HUES64 (cell line): ENCODE measurements around the gene BAG5.
"Not testable (repeated sequence)": the region's sequence is repeated elsewhere in the genome, so short reads cannot be mapped to it uniquely, and the experiment has no call there.

ENCODE experiments used
- H3K27ac ChIP-seq: 2 replicates; pipeline ENCODE4 v1.7.0; 2013; ENCODE audit warnings: low read depth, low read length, inconsistent platforms
- H3K27me3 ChIP-seq: 2 replicates; pipeline ENCODE4 v1.6.1; 2013; ENCODE audit warnings: mild to moderate bottlenecking, low read length; ENCODE audit not compliant: insufficient read depth
- H3K36me3 ChIP-seq: 2 replicates; pipeline ENCODE4 v1.6.1; 2013; ENCODE audit warnings: mild to moderate bottlenecking, low read length; ENCODE audit not compliant: insufficient read depth
- H3K4me1 ChIP-seq: 2 replicates; pipeline ENCODE4 v1.6.1; 2013; ENCODE audit warnings: mild to moderate bottlenecking, low read length, moderate library complexity; ENCODE audit not compliant: insufficient read depth
- H3K4me3 ChIP-seq: 2 replicates; pipeline ENCODE4 v1.5.1; 2013; ENCODE audit warnings: mild to moderate bottlenecking, low read length, moderate library complexity
- H3K9ac ChIP-seq: 2 replicates; pipeline ENCODE4 v1.6.1; 2013; ENCODE audit warnings: mild to moderate bottlenecking, low read depth, low read length
- H3K9me3 ChIP-seq: 2 replicates; pipeline ENCODE4 v1.6.1; 2013; ENCODE audit warnings: low read depth, low read length; ENCODE audit not compliant: insufficient read depth
- WGBS: fragments of 150-250, 120-280 bp; methylation state at CpG from one replicate; pipeline ENCODE4 v1.1.7; 2013; ENCODE audit warnings: missing lambda C conversion rate; 5-methylcytosine and 5-hydroxymethylcytosine counted together

BAG5 gene

DNA sequence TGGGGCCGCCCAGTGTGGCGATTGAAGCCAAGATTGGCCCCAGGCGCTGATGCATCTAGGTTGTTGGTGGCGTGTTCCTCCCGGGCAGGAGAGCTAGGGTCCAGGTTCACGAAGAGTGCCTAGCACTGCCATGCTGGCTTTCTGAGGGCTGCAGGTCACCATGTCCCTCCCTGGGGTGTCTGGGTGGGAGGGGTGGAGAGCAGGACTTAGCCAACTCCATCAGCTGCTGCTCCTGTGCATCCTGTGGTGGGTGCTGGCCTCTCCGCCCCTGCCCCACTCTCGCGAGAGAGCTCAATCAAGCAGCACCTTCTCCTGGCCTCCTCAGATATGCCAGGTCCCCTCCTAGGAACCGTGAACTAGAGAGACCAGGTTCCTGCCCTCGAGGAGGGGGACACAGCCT, 31.6 kb downstream of the BAG5 start:
- no peak overlapping the region for H3K9ac ChIP-seq
- no peak overlapping the region for H3K4me3 ChIP-seq
- H3K36me3 ChIP-seq = peaks cover 22% of the 10 kb centered on the region; the same call in 1 of the 2 replicates
- H3K9me3 ChIP-seq = no peaks in the 10 kb centered on the region
- H3K27ac ChIP-seq = no peak overlapping the region
- H3K4me1 ChIP-seq = peaks cover 2% of the 10 kb centered on the region; the same call in 1 of the 2 replicates
- 93% methylated on average over 11 of the region's 11 CpGs for WGBS
- H3K27me3 ChIP-seq = no peaks in the 10 kb centered on the region

DNA sequence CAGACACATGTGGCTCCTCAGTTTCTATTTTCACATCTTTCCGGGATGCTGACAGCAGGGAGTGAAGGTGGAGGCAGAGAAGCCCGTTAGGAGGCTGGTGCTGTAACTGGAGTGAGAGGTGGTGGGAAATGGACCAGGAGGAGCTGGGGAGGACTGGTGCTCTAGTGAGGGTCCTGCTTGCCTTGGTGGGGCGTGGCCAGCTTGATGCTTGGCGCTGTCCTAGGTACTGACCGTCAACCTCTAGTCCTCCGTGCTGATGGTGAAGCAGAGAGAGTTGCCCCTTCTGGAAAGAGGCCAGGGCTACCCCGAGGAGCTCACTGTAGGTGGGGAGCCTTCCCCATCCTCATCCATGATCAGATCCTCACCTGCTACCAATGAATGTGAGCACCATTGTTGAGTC, 32.1 kb downstream of the BAG5 start:
- Histone ChIP-seq H3K4me1 (peaks cover 2% of the 10 kb centered on the region; the same call in 1 of the 2 replicates), H3K9ac (no peak overlapping the region), H3K4me3 (0 out of 2 replicates have a peak overlapping the region, but pooled peaks have one; percentile 98), H3K9me3 (no peaks in the 10 kb centered on the region), H3K36me3 (peaks cover 20% of the 10 kb centered on the region; the same call in 1 of the 2 replicates), H3K27me3 (no peaks in the 10 kb centered on the region), H3K27ac (no peak overlapping the region)
- WGBS = 71% methylated on average over 7 of the region's 7 CpGs

DNA sequence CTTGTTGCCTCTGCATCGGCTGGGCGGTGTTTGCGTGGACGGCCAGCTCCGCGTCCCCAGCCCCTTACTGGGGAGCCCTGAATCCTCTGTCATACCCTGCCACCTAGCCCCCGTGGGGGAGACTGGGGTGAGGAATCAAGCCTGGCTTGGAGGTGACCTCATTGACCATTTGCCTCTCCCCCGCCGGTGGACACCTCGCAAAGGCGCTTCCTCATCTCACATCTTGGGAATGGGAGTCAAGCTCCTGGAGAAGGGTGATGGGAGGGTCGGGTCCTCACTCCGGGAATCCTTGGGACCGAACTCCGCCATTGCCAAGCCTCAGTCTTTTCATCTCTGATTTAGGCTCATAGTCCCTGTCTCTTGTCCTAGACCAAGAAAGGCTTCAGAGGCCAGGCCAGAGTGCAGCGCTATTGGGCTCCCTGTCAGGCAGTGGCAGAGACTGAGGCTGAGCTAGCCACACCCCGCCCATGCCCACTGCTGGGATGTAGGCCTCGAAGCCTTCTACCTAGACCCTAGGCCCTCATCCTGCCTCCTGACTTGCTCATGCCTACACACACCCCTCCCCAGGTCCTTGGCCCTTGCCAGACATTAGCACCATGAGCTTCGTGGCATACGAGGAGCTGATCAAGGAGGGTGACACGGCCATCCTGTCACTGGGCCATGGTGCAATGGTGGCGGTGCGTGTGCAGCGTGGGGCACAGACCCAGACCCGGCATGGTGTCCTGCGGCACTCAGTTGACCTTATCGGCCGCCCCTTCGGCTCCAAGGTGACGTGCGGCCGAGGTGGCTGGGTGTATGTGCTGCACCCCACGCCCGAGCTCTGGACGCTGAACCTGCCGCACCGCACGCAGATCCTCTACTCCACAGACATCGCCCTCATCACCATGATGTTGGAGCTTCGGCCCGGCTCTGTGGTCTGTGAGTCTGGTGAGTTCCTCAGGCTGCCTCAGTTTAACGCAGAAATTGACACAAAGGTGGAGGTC, 32.8 kb downstream of the BAG5 start:
- peak overlapping the region; percentile 98 for H3K4me3 ChIP-seq
- peaks cover 2% of the 10 kb centered on the region for H3K27me3 ChIP-seq
- 55% methylated on average over 42 of the region's 42 CpGs for WGBS
- H3K9ac ChIP-seq = peak overlapping the region; percentile 91
- H3K9me3 ChIP-seq = no peaks in the 10 kb centered on the region
- peaks cover 2% of the 10 kb centered on the region; the same call in 1 of the 2 replicates for H3K4me1 ChIP-seq
- peaks cover 17% of the 10 kb centered on the region; the same call in 1 of the 2 replicates for H3K36me3 ChIP-seq
- H3K27ac ChIP-seq = peak overlapping the region; percentile 35; the same call in 1 of the 2 replicates

DNA sequence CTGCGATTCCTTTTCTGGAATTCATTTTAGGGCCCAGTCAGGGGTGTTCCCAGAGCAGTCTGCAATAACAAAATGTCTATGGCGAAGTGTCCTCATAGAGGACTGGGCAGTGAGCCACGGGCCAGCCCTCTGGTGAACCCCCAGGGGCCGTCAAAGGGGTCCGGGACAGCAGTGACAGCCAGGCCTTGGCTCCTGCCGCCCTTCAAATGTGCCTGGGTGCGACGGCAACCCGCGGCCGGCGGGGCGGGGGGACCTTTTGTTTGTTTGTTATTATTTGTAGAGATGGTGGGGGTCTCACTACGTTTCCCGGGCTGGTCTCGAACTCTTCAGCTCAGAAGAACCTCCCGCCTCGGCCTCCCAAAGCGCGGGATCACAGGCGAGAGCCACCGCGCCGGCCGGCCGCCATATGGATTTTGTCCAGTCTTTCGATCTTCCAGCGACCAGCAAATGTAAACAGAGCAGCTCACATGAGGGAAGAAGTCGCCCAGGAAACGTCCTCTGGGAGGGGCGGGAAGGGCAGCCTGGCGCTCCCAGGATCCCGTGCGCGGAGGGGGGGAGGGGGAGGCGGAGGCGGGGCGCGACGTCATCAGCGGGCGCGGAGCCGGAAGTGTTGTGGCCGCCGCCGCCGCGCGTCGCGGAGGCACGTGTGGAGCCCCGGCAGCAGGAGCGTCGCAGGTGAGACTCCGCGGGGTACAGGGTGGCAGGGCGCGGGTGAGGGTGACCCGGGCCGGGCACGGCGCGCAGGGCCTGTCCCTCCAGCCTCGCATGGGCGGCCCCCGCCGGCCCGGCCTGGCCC, 33.7 kb downstream of the BAG5 start, which contains the start of gene TRMT61A:
Gene TRMT61A, plus strand, starts transcription at position 610 of the 796 bp plus-strand sequence. CDS start 783 bp downstream, outside the sequence.
- Histone ChIP-seq H3K4me1 (peaks cover 2% of the 10 kb centered on the region; the same call in 1 of the 2 replicates), H3K36me3 (peaks cover 12% of the 10 kb centered on the region; the same call in 1 of the 2 replicates), H3K27me3 (peaks cover 11% of the 10 kb centered on the region), H3K9me3 (no peaks in the 10 kb centered on the region), H3K9ac (peak within 1 kb of the TSS; percentile 91), H3K27ac (peak within 1 kb of the TSS; percentile 85), H3K4me3 (peak within 1 kb of the TSS; percentile 98)
- 5% methylated on average over 69 of the region's 70 CpGs for WGBS

DNA sequence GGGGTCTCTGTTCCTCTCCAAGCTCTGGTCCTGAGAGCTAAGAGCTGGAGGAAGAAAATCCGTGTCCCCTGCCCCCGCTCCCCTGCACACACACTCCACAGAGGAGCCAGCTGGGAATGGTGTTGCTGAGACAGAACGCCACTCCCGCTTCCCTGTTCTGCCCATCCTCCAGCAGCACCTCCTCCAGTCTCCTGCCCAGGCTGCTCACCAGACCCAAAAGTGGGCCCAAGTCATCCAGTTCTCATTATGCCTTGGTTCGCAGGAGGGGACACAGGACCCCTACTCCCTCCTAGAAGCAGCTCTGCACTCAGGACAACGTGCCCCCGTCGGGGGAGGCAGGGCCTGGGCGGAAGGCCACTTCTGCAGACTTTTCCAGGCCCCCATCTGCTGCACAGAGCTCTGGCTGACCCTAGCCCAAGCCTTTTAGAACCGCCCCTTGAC, 34.3 kb downstream of the BAG5 start:
- Histone ChIP-seq H3K4me3 (peak overlapping the region; percentile 98), H3K36me3 (0 out of 2 replicates have a peak, but pooled peaks cover 9% of the 10 kb centered on the region), H3K27me3 (peaks cover 17% of the 10 kb centered on the region), H3K9ac (peak overlapping the region; percentile 82), H3K9me3 (no peaks in the 10 kb centered on the region), H3K4me1 (peaks cover 7% of the 10 kb centered on the region), H3K27ac (no peak overlapping the region)
- WGBS = 66% methylated on average over 10 of the region's 10 CpGs

DNA sequence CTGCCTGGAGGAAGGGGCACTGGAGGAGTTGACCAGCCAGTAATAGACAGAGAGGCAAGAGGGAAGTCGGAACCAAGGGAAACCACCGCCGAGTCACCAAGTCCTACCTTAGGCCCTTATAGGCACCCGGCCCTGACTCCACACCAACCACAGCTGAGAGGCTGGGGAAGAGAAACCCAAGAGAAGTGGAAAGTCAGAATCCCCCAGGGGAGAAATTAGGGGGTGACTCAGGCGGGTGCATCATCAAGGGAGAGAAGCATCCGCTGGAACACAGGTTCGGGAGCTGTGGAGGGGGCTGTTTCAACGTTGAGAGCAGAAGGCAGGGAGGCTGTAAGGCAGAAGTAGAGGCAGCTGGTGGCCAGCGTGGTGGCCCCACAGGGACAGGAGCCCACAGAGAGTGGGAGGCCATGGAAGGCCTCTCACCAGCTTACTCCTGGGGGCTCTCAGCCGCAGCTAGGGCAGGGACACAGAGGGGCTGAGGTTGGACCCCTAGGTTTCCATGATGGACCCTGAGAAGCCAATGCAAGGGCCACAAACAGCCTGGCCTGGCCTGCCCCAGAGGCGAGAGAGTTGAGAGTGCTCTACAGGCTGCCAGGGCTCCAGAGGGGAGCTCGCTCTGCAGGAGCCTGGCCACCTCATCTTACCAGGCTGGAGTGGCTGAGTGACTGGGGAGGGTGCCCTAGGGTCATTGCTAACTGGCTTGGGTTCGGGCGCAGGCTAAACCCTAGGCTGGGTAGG, 34.9 kb downstream of the BAG5 start:
- Histone ChIP-seq H3K27ac (no peak overlapping the region), H3K27me3 (peaks cover 21% of the 10 kb centered on the region), H3K9me3 (no peaks in the 10 kb centered on the region), H3K4me3 (peak overlapping the region; percentile 98; the same call in 1 of the 2 replicates), H3K4me1 (peaks cover 7% of the 10 kb centered on the region), H3K36me3 (0 out of 2 replicates have a peak, but pooled peaks cover 6% of the 10 kb centered on the region), H3K9ac (no peak overlapping the region)
- 86% methylated on average over 14 of the region's 14 CpGs for WGBS

DNA sequence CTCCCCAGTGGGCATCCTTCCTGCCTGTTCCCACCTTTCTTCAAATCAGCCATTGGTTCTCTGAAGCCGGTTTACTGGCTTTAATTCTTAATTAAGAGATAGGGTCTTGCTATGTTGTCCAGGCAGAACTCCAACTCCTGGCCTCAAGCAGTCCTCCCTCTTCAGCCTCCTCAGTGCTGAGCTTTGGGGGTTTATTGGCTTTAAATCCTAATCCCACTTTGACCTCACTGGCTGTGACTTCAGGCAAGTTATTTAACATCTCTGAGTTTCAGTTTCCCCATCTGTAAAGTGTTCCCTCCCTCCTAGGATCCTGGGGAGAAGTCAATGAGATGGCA, 35.6 kb downstream of the BAG5 start:
- Histone ChIP-seq H3K9me3 (no peaks in the 10 kb centered on the region), H3K9ac (no peak overlapping the region), H3K4me1 (peaks cover 7% of the 10 kb centered on the region), H3K4me3 (no peak overlapping the region), H3K27me3 (peaks cover 21% of the 10 kb centered on the region), H3K27ac (no peak overlapping the region), H3K36me3 (no peaks in the 10 kb centered on the region)
- no CpG with 5 or more reads among the region's 1 CpG for WGBS

DNA sequence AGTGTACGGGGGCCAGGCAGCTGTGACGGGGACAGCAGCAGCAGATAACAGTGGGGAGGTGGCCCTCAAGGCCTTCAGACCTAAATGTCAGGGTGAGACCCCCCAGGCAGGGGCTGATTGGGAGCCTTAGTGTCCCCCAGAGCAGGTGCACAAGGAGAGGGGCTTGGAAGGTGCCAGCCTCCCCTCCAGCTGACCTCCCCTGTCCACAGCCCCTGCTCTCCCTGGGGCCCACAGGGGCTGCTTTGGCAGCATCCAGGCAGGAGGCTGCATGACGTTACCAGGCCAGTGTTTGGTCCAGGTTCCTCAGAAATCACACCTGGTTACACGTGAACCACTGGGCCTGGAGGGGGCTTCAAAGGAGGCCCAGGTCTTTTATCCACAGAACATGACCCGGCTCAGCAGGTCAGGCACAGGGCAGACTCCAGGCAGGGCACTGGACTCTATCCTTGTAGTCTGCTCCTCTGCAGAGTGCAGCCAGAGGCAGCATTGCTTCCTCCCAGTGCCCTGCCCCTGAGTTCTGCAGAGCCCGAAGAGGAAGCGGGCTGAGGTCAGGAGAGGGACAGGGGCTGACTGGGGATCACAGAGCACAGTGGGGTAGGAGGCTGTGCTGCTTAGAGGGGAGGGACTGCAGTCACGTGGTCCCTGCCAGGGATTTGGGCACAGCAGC, 36.1 kb downstream of the BAG5 start:
- H3K9ac ChIP-seq = no peak overlapping the region
- H3K4me1 ChIP-seq = peaks cover 7% of the 10 kb centered on the region
- H3K4me3 ChIP-seq = no peak overlapping the region
- H3K27ac ChIP-seq = no peak overlapping the region
- no peaks in the 10 kb centered on the region for H3K9me3 ChIP-seq
- peaks cover 21% of the 10 kb centered on the region for H3K27me3 ChIP-seq
- 85% methylated on average over 8 of the region's 8 CpGs for WGBS
- H3K36me3 ChIP-seq = no peaks in the 10 kb centered on the region

DNA sequence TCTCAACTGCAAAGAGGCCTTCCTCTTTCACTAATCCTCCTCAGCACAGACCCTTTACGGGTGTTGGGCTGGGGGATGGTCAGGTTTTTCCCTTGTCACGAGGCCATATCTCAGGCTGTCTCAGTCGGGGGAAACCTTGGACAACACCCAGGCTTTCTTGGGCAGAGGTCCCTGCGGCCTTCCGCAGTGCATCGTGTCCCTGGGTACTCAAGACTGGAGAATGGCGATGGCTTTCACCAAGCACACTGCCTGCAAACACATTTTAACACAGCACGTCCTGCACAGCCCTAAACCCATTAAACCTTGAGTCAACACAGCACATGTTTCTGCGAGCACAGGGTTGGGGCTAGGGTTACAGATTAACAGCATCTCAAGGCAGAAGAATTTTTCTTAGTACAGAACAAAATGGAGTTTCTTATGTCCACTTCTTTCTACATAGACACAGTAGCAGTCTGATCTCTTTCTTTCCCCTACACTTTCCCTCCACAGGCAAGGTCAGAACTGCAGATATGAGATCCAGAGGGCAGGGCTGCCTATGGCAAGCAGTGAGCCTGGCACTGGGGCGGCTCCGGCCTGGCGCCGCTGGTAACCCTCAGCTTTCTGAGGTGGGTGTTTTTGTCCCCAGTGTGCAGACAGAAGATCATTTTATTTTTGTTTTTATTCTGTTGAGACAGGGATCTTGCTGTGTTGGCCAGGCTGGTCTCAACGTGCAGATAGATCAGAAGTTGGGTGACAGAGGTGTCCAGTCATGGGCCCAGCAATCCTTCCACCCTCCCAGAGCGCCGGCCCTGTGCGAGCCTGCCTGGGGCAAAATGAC, 36.8 kb downstream of the BAG5 start:
- H3K4me3 ChIP-seq, H3K36me3 ChIP-seq, H3K9me3 ChIP-seq, H3K27ac ChIP-seq, H3K9ac ChIP-seq, H3K4me1 ChIP-seq: not testable (repeated sequence)
- 77% methylated on average over 17 of the region's 17 CpGs for WGBS
- H3K27me3 ChIP-seq = peaks cover 21% of the 10 kb centered on the region
